DOHH2 (cell line): ENCODE measurements around the gene SMLR1.

ENCODE experiments used
- EZH2phosphoT487 ChIP-seq: fragments of 200-600 bp; sonication (generic); IDR thresholded peaks from 2 replicates; pipeline ENCODE4 v1.6.1; 2017; ENCODE audit warnings: borderline replicate concordance, mild to moderate bottlenecking, antibody characterized with exemption, low read length, moderate library complexity, mixed read lengths
- TF ChIP-seq, protein P1 (sequence below): fragments of 200-600 bp; sonication (generic); IDR thresholded peaks from one replicate; pipeline ENCODE4 v1.5.1; 2014; ENCODE audit warnings: antibody characterized with exemption, mild to moderate bottlenecking, low read depth, low read length; ENCODE audit not compliant: poor library complexity, severe bottlenecking

GRCh38 chr6:130781557-130781956 lies 45.6 kb upstream of the SMLR1 start:
- TF ChIP-seq, protein P1, sequence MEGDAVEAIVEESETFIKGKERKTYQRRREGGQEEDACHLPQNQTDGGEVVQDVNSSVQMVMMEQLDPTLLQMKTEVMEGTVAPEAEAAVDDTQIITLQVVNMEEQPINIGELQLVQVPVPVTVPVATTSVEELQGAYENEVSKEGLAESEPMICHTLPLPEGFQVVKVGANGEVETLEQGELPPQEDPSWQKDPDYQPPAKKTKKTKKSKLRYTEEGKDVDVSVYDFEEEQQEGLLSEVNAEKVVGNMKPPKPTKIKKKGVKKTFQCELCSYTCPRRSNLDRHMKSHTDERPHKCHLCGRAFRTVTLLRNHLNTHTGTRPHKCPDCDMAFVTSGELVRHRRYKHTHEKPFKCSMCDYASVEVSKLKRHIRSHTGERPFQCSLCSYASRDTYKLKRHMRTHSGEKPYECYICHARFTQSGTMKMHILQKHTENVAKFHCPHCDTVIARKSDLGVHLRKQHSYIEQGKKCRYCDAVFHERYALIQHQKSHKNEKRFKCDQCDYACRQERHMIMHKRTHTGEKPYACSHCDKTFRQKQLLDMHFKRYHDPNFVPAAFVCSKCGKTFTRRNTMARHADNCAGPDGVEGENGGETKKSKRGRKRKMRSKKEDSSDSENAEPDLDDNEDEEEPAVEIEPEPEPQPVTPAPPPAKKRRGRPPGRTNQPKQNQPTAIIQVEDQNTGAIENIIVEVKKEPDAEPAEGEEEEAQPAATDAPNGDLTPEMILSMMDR, result no peak
- no peak for TF ChIP-seq EZH2phosphoT487
